ENCODE measurements around the gene SLAMF9. TPM values are rescaled to one million over a fixed set of nuclear protein-coding genes. Genes with fewer than 3 reads are reported as not detected.

The SLAMF9 gene
- total RNA-seq, 2 experiments from 2014 or later = not detected

DNA sequence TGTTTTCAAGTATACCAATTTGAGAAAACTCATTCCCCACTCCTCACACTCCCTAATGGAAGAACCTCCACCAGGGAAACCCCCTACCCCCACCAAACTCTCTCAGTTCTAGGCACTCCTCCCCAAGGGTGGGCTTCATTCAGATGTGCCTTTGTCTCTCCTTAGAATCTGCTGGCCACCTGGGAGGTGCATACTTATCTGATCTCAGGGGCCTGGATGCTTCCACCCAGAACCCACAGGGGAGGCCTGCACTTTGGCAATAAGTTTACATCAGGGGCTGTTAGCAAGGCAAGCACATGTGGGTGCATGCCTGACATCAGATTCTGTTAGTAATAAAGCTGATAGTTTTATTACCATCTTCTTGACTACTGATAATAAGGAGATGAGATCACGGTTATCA, 32.5 kb upstream of the SLAMF9 start:
- BruUV-seq (replicated peaks) = no TSS peak
- POLR2A ChIA-PET = interaction anchor here (0.6 kb wide), 1 partner anchor 83 kb away, joined by 3 read pairs; no protein-coding TSS in a partner anchor
- H2AFZ ChIP-seq (ENCODE audit: low read length) = no peak overlapping the region
- H3K4me3 ChIP-seq (ENCODE audit: low read depth, low read length, poor library complexity, severe bottlenecking) = no peak overlapping the region
- H3K9me2 ChIP-seq (ENCODE audit: insufficient read depth, low read length) = no peaks in the 10 kb centered on the region
- CTCF ChIA-PET (ENCODE audit: unreplicated experiment) = no interaction called here
- TF ChIP-seq, protein P1, sequence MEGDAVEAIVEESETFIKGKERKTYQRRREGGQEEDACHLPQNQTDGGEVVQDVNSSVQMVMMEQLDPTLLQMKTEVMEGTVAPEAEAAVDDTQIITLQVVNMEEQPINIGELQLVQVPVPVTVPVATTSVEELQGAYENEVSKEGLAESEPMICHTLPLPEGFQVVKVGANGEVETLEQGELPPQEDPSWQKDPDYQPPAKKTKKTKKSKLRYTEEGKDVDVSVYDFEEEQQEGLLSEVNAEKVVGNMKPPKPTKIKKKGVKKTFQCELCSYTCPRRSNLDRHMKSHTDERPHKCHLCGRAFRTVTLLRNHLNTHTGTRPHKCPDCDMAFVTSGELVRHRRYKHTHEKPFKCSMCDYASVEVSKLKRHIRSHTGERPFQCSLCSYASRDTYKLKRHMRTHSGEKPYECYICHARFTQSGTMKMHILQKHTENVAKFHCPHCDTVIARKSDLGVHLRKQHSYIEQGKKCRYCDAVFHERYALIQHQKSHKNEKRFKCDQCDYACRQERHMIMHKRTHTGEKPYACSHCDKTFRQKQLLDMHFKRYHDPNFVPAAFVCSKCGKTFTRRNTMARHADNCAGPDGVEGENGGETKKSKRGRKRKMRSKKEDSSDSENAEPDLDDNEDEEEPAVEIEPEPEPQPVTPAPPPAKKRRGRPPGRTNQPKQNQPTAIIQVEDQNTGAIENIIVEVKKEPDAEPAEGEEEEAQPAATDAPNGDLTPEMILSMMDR (conservative IDR thresholded peaks at IDR 0.05; ENCODE audit: low read length) = no peak
- TF ChIP-seq EZH2phosphoT487 (IDR thresholded peaks at IDR 0.05; ENCODE audit: borderline replicate concordance, low read depth, low read length) = no peak
- DNase-seq (ENCODE audit: low spot score) = no peak
- no peak overlapping the region for H3K27ac ChIP-seq (ENCODE audit: low read depth, low read length, poor library complexity, severe bottlenecking)
- intact Hi-C loops (cut with micrococcal nuclease; ENCODE audit: unreplicated experiment) = no loop called here
- H3K4me1 ChIP-seq (ENCODE audit: insufficient read depth, low read length, poor library complexity, severe bottlenecking) = no peaks in the 10 kb centered on the region
- no peaks in the 10 kb centered on the region for H4K20me1 ChIP-seq (ENCODE audit: insufficient read depth, low read length)
- no peaks in the 10 kb centered on the region for H3K79me2 ChIP-seq (ENCODE audit: insufficient read depth, low read depth, low read length)
- H3K4me2 ChIP-seq (ENCODE audit: low read length) = no peak overlapping the region
- no peaks in the 10 kb centered on the region for H3K9me3 ChIP-seq (ENCODE audit: low read length)
- no peaks in the 10 kb centered on the region for H3K36me3 ChIP-seq (ENCODE audit: insufficient read depth, low read length)

DNA sequence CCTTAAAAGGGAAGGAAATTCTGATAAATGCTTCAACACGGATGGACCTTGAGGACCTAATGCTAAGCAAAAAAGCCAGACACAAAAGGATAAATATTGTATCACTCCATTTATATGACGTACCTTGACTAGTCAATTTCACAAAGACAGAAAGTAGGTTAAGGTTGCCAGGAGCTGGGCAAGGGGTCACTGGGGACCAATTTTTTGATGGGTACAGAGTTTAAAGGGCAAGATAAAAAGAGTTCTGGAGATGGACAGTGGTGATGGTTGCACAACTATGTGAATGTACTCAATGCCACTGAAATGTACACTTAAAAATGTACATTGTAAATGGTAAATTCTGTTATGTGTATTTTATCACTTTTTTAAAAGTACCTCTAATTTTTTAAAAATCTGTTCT, 32.1 kb upstream of the SLAMF9 start:
- BruUV-seq (replicated peaks) = no TSS peak
- Histone ChIP-seq H3K4me1 (ENCODE audit: insufficient read depth, low read length, poor library complexity, severe bottlenecking) (no peaks in the 10 kb centered on the region), H4K20me1 (ENCODE audit: insufficient read depth, low read length) (no peaks in the 10 kb centered on the region), H3K27ac (ENCODE audit: low read depth, low read length, poor library complexity, severe bottlenecking) (no peak overlapping the region), H2AFZ (ENCODE audit: low read length) (no peak overlapping the region), H3K36me3 (ENCODE audit: insufficient read depth, low read length) (no peaks in the 10 kb centered on the region), H3K4me2 (ENCODE audit: low read length) (no peak overlapping the region), H3K9me3 (ENCODE audit: low read length) (no peaks in the 10 kb centered on the region), H3K79me2 (ENCODE audit: insufficient read depth, low read depth, low read length) (no peaks in the 10 kb centered on the region), H3K9me2 (ENCODE audit: insufficient read depth, low read length) (no peaks in the 10 kb centered on the region), H3K4me3 (ENCODE audit: low read depth, low read length, poor library complexity, severe bottlenecking) (no peak overlapping the region)
- CTCF ChIA-PET (ENCODE audit: unreplicated experiment) = no interaction called here
- intact Hi-C loops (cut with micrococcal nuclease; ENCODE audit: unreplicated experiment) = no loop called here
- DNase-seq (ENCODE audit: low spot score) = no peak
- POLR2A ChIA-PET = interaction anchor here (0.6 kb wide), 1 partner anchor 82 kb away, joined by 3 read pairs; no protein-coding TSS in a partner anchor
- no peak for TF ChIP-seq EZH2phosphoT487 (IDR thresholded peaks at IDR 0.05; ENCODE audit: borderline replicate concordance, low read depth, low read length)
- TF ChIP-seq, protein P1 (conservative IDR thresholded peaks at IDR 0.05; ENCODE audit: low read length) = no peak

- no peaks in the 10 kb centered on the region for H3K9me2 ChIP-seq (ENCODE audit: insufficient read depth, low read length)
- no peaks in the 10 kb centered on the region for H3K4me1 ChIP-seq (ENCODE audit: insufficient read depth, low read length, poor library complexity, severe bottlenecking)
- intact Hi-C loops (cut with micrococcal nuclease; ENCODE audit: unreplicated experiment) = no loop called here
- H3K9me3 ChIP-seq (ENCODE audit: low read length) = no peaks in the 10 kb centered on the region
- no peak overlapping the region for H3K27ac ChIP-seq (ENCODE audit: low read depth, low read length, poor library complexity, severe bottlenecking)
- TF ChIP-seq, protein P1 (conservative IDR thresholded peaks at IDR 0.05; ENCODE audit: low read length) = no peak
- TF ChIP-seq EZH2phosphoT487 (IDR thresholded peaks at IDR 0.05; ENCODE audit: borderline replicate concordance, low read depth, low read length) = no peak
- no peak overlapping the region for H2AFZ ChIP-seq (ENCODE audit: low read length)
- no peak overlapping the region for H3K4me3 ChIP-seq (ENCODE audit: low read depth, low read length, poor library complexity, severe bottlenecking)
- no TSS peak for BruUV-seq (replicated peaks)
- POLR2A ChIA-PET = no interaction called here
- DNase-seq (ENCODE audit: low spot score) = no peak
- CTCF ChIA-PET (ENCODE audit: unreplicated experiment) = no interaction called here
- H4K20me1 ChIP-seq (ENCODE audit: insufficient read depth, low read length) = no peaks in the 10 kb centered on the region
- no peaks in the 10 kb centered on the region for H3K36me3 ChIP-seq (ENCODE audit: insufficient read depth, low read length)
- H3K79me2 ChIP-seq (ENCODE audit: insufficient read depth, low read depth, low read length) = no peaks in the 10 kb centered on the region
- H3K4me2 ChIP-seq (ENCODE audit: low read length) = no peak overlapping the region
Measured at GRCh38 chr1:159985473-159985872, 31.4 kb upstream of the SLAMF9 start.

Measured in OCI-LY7 (cell line).